Measurements from ENCODE around the gene SORCS2.
A peak's percentile ranks its signal among the peaks of the same experiment; 100 is the strongest.

SORCS2 gene

DNA sequence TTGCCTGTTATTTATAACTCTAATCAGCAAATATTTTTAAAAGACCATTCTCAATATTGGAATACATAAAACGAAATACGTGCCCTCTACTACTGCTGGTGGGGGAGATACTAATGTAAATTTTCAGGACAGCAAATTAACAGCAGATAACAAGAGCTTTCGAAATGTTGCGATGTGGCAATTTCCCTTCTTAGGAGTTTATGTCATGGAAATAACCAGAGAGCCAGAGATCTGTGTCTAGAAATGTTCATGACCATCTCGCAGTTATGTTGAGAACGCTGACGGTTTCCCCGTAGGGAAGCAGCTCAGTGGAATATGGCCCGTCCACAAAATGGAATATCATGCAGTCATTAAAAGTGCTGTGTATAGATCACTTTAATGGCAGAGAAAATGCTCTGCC is 480.8 kb downstream of the SORCS2 start:
- Histone ChIP-seq H3K79me2 (ENCODE audit: control insufficient read depth, insufficient read depth, low read length, poor library complexity) (no peaks in the 10 kb centered on the region), H3K27me3 (ENCODE audit: insufficient read depth, low read length) (no peaks in the 10 kb centered on the region), H2BK5ac (ENCODE audit: low read depth, low read length, poor library complexity) (no peak overlapping the region), H3K36me3 (ENCODE audit: control insufficient read depth in 1 of 2, insufficient read depth in 2 of 2, low read length in 2 of 2) (no peaks in the 10 kb centered on the region), H3K23ac (ENCODE audit: low read length) (no peak overlapping the region), H4K8ac (ENCODE audit: low read depth, low read length) (no peak overlapping the region), H3K4me1 (ENCODE audit: control insufficient read depth in 1 of 2, insufficient read depth in 2 of 2, low read length in 2 of 2) (no peaks in the 10 kb centered on the region), H3K9ac (ENCODE audit: low read length) (no peak overlapping the region), H4K12ac (ENCODE audit: low read depth, low read length) (no peak overlapping the region), H2AK5ac (ENCODE audit: low read length) (no peak overlapping the region), H3K4me2 (ENCODE audit: low read length) (no peak overlapping the region), H3K4ac (ENCODE audit: low read depth, low read length) (no peak overlapping the region), H2AFZ (ENCODE audit: insufficient read depth, low read length, poor library complexity) (no peak overlapping the region), H3K18ac (ENCODE audit: low read length) (no peak overlapping the region), H4K91ac (ENCODE audit: low read depth, low read length) (no peak overlapping the region), H3K4me3 (ENCODE audit: low read depth, low read length) (no peak overlapping the region), H2BK120ac (ENCODE audit: insufficient read depth, low read length, poor library complexity) (no peak overlapping the region), H3K79me1 (ENCODE audit: low read length) (no peaks in the 10 kb centered on the region), H3K27ac (ENCODE audit: low read depth, low read length) (no peak overlapping the region), H3K14ac (ENCODE audit: low read length) (no peak overlapping the region), H2BK12ac (ENCODE audit: low read length) (no peak overlapping the region), H3K9me3 (ENCODE audit: insufficient read depth, low read depth, low read length) (peaks cover 2% of the 10 kb centered on the region)
- DNase-seq = peak; percentile 28 to 69
- WGBS (ENCODE audit: extremely low coverage, insufficient coverage, insufficient read length) = no CpG with 5 or more reads among the region's 9 CpGs

DNA sequence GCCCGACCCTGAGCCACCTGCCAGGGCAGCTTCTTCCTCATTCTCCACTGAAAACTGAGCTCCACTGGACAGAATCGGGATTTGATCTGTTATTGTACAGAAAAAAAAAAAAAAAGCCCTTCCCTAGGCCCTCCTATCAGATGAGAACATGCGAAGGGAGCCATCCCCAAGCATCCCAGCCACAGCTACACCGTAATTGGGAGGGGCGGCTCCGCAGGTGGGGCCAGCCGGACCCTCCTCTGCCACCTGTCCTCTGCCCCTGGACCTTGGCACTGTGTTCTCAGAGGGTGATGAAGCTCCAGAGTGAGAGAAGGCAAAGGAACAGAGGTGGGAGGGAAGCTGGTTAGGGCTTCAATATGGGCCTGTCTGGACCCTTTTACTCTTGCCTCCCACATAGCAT is 482.4 kb downstream of the SORCS2 start:
- no peak overlapping the region for H2BK120ac ChIP-seq (ENCODE audit: insufficient read depth, low read length, poor library complexity)
- no peak overlapping the region for H3K23ac ChIP-seq (ENCODE audit: low read length)
- no peak overlapping the region for H2BK5ac ChIP-seq (ENCODE audit: low read depth, low read length, poor library complexity)
- no CpG with 5 or more reads among the region's 7 CpGs for WGBS (ENCODE audit: extremely low coverage, insufficient coverage, insufficient read length)
- H3K4me2 ChIP-seq (ENCODE audit: low read length) = no peak overlapping the region
- no peaks in the 10 kb centered on the region for H3K79me1 ChIP-seq (ENCODE audit: low read length)
- no peak overlapping the region for H4K8ac ChIP-seq (ENCODE audit: low read depth, low read length)
- H2BK12ac ChIP-seq (ENCODE audit: low read length) = no peak overlapping the region
- H2AFZ ChIP-seq (ENCODE audit: insufficient read depth, low read length, poor library complexity) = no peak overlapping the region
- H3K18ac ChIP-seq (ENCODE audit: low read length) = no peak overlapping the region
- no peak overlapping the region for H2AK5ac ChIP-seq (ENCODE audit: low read length)
- H3K9me3 ChIP-seq (ENCODE audit: insufficient read depth, low read depth, low read length) = peaks cover 2% of the 10 kb centered on the region
- H3K79me2 ChIP-seq (ENCODE audit: control insufficient read depth, insufficient read depth, low read length, poor library complexity) = no peaks in the 10 kb centered on the region
- no peak overlapping the region for H3K27ac ChIP-seq (ENCODE audit: low read depth, low read length)
- no peaks in the 10 kb centered on the region for H3K36me3 ChIP-seq (ENCODE audit: control insufficient read depth in 1 of 2, insufficient read depth in 2 of 2, low read length in 2 of 2)
- no peak overlapping the region for H3K14ac ChIP-seq (ENCODE audit: low read length)
- H4K91ac ChIP-seq (ENCODE audit: low read depth, low read length) = no peak overlapping the region
- H3K4me3 ChIP-seq (ENCODE audit: low read depth, low read length) = no peak overlapping the region
- DNase-seq = no peak
- H3K4me1 ChIP-seq (ENCODE audit: control insufficient read depth in 1 of 2, insufficient read depth in 2 of 2, low read length in 2 of 2) = no peaks in the 10 kb centered on the region
- no peak overlapping the region for H3K9ac ChIP-seq (ENCODE audit: low read length)
- H4K12ac ChIP-seq (ENCODE audit: low read depth, low read length) = no peak overlapping the region
- H3K4ac ChIP-seq (ENCODE audit: low read depth, low read length) = no peak overlapping the region
- H3K27me3 ChIP-seq (ENCODE audit: insufficient read depth, low read length) = no peaks in the 10 kb centered on the region

DNA sequence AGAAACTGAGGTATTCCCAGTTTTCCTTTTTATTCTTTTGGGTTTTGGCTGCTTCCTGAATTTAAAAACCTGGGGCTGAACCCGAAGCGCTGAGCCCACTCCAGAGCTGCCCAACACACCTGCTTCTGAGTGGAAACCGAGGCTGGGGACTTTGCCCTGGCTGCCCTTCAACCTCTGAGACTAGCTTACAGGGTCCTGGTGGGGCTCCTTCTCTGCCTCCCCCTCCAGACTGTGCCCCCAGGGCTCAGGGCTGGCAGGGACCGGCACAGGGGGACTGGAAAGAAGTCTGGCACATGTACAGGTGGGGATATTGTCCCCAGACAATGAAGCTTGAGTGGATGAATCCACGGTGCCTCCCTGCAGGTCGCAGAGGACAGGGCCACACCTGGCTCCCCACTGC is 482.8 kb downstream of the SORCS2 start:
- no peak overlapping the region for H3K18ac ChIP-seq (ENCODE audit: low read length)
- no peaks in the 10 kb centered on the region for H3K79me1 ChIP-seq (ENCODE audit: low read length)
- H3K27me3 ChIP-seq (ENCODE audit: insufficient read depth, low read length) = no peaks in the 10 kb centered on the region
- no peak overlapping the region for H3K4me3 ChIP-seq (ENCODE audit: low read depth, low read length)
- no peaks in the 10 kb centered on the region for H3K36me3 ChIP-seq (ENCODE audit: control insufficient read depth in 1 of 2, insufficient read depth in 2 of 2, low read length in 2 of 2)
- H3K27ac ChIP-seq (ENCODE audit: low read depth, low read length) = no peak overlapping the region
- H3K9ac ChIP-seq (ENCODE audit: low read length) = no peak overlapping the region
- no peaks in the 10 kb centered on the region for H3K4me1 ChIP-seq (ENCODE audit: control insufficient read depth in 1 of 2, insufficient read depth in 2 of 2, low read length in 2 of 2)
- no peak overlapping the region for H3K4me2 ChIP-seq (ENCODE audit: low read length)
- no peak overlapping the region for H2AFZ ChIP-seq (ENCODE audit: insufficient read depth, low read length, poor library complexity)
- H3K79me2 ChIP-seq (ENCODE audit: control insufficient read depth, insufficient read depth, low read length, poor library complexity) = no peaks in the 10 kb centered on the region
- H3K4ac ChIP-seq (ENCODE audit: low read depth, low read length) = no peak overlapping the region
- H2AK5ac ChIP-seq (ENCODE audit: low read length) = no peak overlapping the region
- no peak overlapping the region for H2BK120ac ChIP-seq (ENCODE audit: insufficient read depth, low read length, poor library complexity)
- peaks cover 2% of the 10 kb centered on the region for H3K9me3 ChIP-seq (ENCODE audit: insufficient read depth, low read depth, low read length)
- no peak overlapping the region for H4K91ac ChIP-seq (ENCODE audit: low read depth, low read length)
- no peak overlapping the region for H4K8ac ChIP-seq (ENCODE audit: low read depth, low read length)
- H2BK12ac ChIP-seq (ENCODE audit: low read length) = no peak overlapping the region
- H4K12ac ChIP-seq (ENCODE audit: low read depth, low read length) = no peak overlapping the region
- no peak overlapping the region for H3K23ac ChIP-seq (ENCODE audit: low read length)
- no CpG with 5 or more reads among the region's 6 CpGs for WGBS (ENCODE audit: extremely low coverage, insufficient coverage, insufficient read length)
- H3K14ac ChIP-seq (ENCODE audit: low read length) = no peak overlapping the region
- DNase-seq = no peak
- no peak overlapping the region for H2BK5ac ChIP-seq (ENCODE audit: low read depth, low read length, poor library complexity)

DNA sequence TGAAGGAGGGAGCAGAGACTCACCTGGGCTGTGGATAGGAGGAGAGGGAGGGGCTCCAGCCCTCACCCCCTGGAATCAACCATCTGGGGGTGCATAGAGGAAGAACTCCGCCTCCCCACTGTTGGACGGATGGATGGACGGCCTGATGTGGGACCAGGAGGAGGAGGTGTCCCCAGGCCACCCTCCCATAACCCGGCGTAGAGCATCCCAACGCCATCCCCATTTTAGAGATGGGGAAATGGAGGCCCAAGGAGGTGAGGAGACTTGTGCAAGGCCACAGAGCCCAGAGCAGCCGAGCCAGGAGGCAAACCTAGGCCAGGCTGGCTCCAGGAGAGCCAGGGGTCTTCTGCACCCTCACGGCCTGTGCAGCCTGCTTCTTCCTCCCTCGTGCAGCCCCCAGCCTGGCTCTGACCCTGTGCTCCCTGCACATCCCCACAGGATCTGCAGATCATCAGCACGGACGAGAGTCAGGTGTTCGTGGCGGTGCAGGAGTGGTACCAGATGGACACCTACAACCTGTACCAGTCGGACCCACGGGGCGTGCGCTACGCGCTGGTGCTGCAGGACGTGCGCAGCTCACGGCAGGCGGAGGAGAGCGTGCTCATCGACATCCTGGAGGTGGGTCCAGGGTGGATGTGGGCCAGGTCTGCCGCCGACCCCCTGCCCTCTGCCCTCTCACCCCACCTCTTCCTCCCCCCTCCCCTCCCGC is 483.4 kb downstream of the SORCS2 start:
- Histone ChIP-seq H3K4me2 (ENCODE audit: low read length) (no peak overlapping the region), H3K23ac (ENCODE audit: low read length) (no peak overlapping the region), H2AFZ (ENCODE audit: insufficient read depth, low read length, poor library complexity) (no peak overlapping the region), H3K36me3 (ENCODE audit: control insufficient read depth in 1 of 2, insufficient read depth in 2 of 2, low read length in 2 of 2) (no peaks in the 10 kb centered on the region), H4K91ac (ENCODE audit: low read depth, low read length) (no peak overlapping the region), H3K27ac (ENCODE audit: low read depth, low read length) (no peak overlapping the region), H3K4me1 (ENCODE audit: control insufficient read depth in 1 of 2, insufficient read depth in 2 of 2, low read length in 2 of 2) (no peaks in the 10 kb centered on the region), H3K18ac (ENCODE audit: low read length) (no peak overlapping the region), H2BK120ac (ENCODE audit: insufficient read depth, low read length, poor library complexity) (no peak overlapping the region), H2BK5ac (ENCODE audit: low read depth, low read length, poor library complexity) (no peak overlapping the region), H3K9ac (ENCODE audit: low read length) (no peak overlapping the region), H4K8ac (ENCODE audit: low read depth, low read length) (no peak overlapping the region), H3K27me3 (ENCODE audit: insufficient read depth, low read length) (no peaks in the 10 kb centered on the region), H3K4ac (ENCODE audit: low read depth, low read length) (no peak overlapping the region), H2BK12ac (ENCODE audit: low read length) (no peak overlapping the region), H4K12ac (ENCODE audit: low read depth, low read length) (no peak overlapping the region), H3K79me1 (ENCODE audit: low read length) (no peaks in the 10 kb centered on the region), H2AK5ac (ENCODE audit: low read length) (no peak overlapping the region), H3K79me2 (ENCODE audit: control insufficient read depth, insufficient read depth, low read length, poor library complexity) (no peaks in the 10 kb centered on the region), H3K14ac (ENCODE audit: low read length) (no peak overlapping the region), H3K4me3 (ENCODE audit: low read depth, low read length) (peak overlapping the region; percentile 15), H3K9me3 (ENCODE audit: insufficient read depth, low read depth, low read length) (no peaks in the 10 kb centered on the region)
- no peak for DNase-seq
- WGBS (ENCODE audit: extremely low coverage, insufficient coverage, insufficient read length) = no CpG with 5 or more reads among the region's 28 CpGs

Measured in trophoblast cell (in vitro differentiated cells and primary cell).